Pancreas (tissue), 10 donors: ENCODE data around the gene INF2. TPM values are rescaled to one million over a fixed set of nuclear protein-coding genes. Genes with fewer than 3 reads are reported as not detected.

Experiments used
- ATAC-seq, 4 donors: fragments of 200-7000 bp; cut with Tn5 transposase; one replicate each; pipeline versions ENCODE4 v1.8.0 to v1.9.1; 2020; ENCODE audit warnings: mild to moderate bottlenecking in 4 of 4, moderate library complexity in 4 of 4
- DNase-seq, 6 donors: peaks; one replicate each; pipeline ENCODE4 v3.0.0-alpha.2; 2020
- FAIRE-seq: peaks from 2 replicates; lab custom pipeline; 2012; peaks lifted over from hg19 to GRCh38; lab: Jason Lieb, UNC
- H3K27ac ChIP-seq, 4 donors: fragments of 200-600 bp; sonication (generic); 1 replicate in 3 of 4; 2 replicates in 1 of 4; pipeline versions ENCODE4 v1.5.0 to v1.8.0; 2020
- H3K27me3 ChIP-seq, 4 donors: fragments of 200-600 bp; one replicate each; pipeline ENCODE4 v1.8.0; 2021
- H3K36me3 ChIP-seq, 3 donors: fragments of 200-600 bp; sonication (generic) in 1 of 3; one replicate each; pipeline versions ENCODE4 v1.5.0 to v1.8.0; 2020 to 2021
- H3K4me1 ChIP-seq, 3 donors: fragments of 200-600 bp; one replicate each; pipeline ENCODE4 v1.8.0; 2021
- H3K4me3 ChIP-seq, 4 donors: fragments of 200-600 bp; sonication (generic) in 2 of 4; one replicate each; pipeline versions ENCODE4 v1.5.0 to v1.8.0; 2020 to 2021
- H3K9me3 ChIP-seq, 4 donors: fragments of 200-600 bp; one replicate each; pipeline ENCODE4 v1.8.0; 2021
- WGBS, 2 donors: extraction: QIAGEN DNeasy Blood & Tissue Kit; methylation state at CpG; one replicate each; pipeline ENCODE4 v1.1.7; 2013; 5-methylcytosine and 5-hydroxymethylcytosine counted together
- intact Hi-C, 3 donors: fragments of 100-400 bp; cut with DNase I; formaldehyde crosslinking; loops; one replicate each; pipeline versions ENCODE4 v1.11.1 to v1.14.2; 2022
- polyA plus RNA-seq, 2 donors: library from polyadenylated mRNA; stranded (reverse); fragments of 200-250 nt; gene quantifications; one replicate each; pipeline ENCODE4 v1.2.3, GENCODE V29; 2013
- total RNA-seq, 6 donors: library from RNA; stranded (reverse); fragmentation: NEBNext Ultra II Directional in 4 of 6; extraction: Animal tissue kit (Norgen Biotek cat#: 25700) in 4 of 6; gene quantifications; one replicate each; pipeline versions ENCODE4 v1.2.1 to v1.2.4, GENCODE V29; 2021 to 2023
- TF ChIP-seq, protein P1 (sequence below), 4 donors: fragments of 200-600 bp; sonication (generic) in 3 of 4; IDR thresholded peaks; one replicate each; pipeline versions ENCODE4 v1.5.0 to v1.8.0; 2021; ENCODE audit warnings: antibody characterized with exemption in 4 of 4
- donor health status: healthy with polysubstance abuse.
- donor health status: DM: no; HTN: no; CAD: no; lungs with moderate emphysema.
- donor health status: DM: no; HTN: no; CAD: no.
- donor health status: control.
- donor health status: control.
- donor health status: Bipolar disorder and iron deficiency.
- donor health status: DM: yes; HTN: yes; CAD: no.
- donor health status: DM: no; HTN: no; CAD: no.
- donor health status: DM: no; HTN: no; CAD: no.
- donor health status: DM: yes; HTN: yes; CAD: no.

The INF2 gene
- total and polyA plus RNA-seq, 8 donors = 20.4 to 80.8 (median 27.8) TPM

DNA sequence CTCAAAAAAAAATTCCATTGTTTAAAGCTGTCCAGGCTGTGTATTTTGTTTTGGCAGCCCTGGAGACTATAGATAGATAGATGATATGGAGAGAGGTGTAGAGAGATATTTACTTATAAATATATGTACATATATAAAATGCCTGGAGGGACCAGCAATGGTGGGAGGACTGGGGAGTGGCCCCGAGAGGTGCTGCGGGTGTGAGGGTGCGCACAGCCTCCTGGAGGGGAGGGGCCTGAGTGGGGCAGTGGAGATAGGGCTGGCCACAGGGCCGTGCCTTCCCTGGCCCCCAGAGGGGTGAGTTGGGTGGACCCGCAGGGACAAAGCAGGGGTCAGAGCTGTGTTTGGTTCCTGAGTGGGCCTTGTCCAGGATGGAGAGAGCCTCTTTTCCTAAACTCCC, 41.1 kb downstream of the INF2 start:
- Histone ChIP-seq H3K27me3 (no peaks in the 10 kb centered on the region), H3K36me3 (no peaks in the 10 kb centered on the region), H3K9me3 (no peaks in the 10 kb centered on the region), H3K27ac (no peak overlapping the region), H3K4me3 (no peak overlapping the region), H3K4me1 (no peaks in the 10 kb centered on the region)
- intact Hi-C loops = no loop called here
- WGBS, 2 donors = 93 to 94% methylated on average over 5 of the region's 5 CpGs
- ATAC-seq (no peak), FAIRE-seq (no peak), DNase-seq (no peak)
- TF ChIP-seq, protein P1, sequence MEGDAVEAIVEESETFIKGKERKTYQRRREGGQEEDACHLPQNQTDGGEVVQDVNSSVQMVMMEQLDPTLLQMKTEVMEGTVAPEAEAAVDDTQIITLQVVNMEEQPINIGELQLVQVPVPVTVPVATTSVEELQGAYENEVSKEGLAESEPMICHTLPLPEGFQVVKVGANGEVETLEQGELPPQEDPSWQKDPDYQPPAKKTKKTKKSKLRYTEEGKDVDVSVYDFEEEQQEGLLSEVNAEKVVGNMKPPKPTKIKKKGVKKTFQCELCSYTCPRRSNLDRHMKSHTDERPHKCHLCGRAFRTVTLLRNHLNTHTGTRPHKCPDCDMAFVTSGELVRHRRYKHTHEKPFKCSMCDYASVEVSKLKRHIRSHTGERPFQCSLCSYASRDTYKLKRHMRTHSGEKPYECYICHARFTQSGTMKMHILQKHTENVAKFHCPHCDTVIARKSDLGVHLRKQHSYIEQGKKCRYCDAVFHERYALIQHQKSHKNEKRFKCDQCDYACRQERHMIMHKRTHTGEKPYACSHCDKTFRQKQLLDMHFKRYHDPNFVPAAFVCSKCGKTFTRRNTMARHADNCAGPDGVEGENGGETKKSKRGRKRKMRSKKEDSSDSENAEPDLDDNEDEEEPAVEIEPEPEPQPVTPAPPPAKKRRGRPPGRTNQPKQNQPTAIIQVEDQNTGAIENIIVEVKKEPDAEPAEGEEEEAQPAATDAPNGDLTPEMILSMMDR (IDR thresholded peaks at IDR 0.05) = no peak

DNA sequence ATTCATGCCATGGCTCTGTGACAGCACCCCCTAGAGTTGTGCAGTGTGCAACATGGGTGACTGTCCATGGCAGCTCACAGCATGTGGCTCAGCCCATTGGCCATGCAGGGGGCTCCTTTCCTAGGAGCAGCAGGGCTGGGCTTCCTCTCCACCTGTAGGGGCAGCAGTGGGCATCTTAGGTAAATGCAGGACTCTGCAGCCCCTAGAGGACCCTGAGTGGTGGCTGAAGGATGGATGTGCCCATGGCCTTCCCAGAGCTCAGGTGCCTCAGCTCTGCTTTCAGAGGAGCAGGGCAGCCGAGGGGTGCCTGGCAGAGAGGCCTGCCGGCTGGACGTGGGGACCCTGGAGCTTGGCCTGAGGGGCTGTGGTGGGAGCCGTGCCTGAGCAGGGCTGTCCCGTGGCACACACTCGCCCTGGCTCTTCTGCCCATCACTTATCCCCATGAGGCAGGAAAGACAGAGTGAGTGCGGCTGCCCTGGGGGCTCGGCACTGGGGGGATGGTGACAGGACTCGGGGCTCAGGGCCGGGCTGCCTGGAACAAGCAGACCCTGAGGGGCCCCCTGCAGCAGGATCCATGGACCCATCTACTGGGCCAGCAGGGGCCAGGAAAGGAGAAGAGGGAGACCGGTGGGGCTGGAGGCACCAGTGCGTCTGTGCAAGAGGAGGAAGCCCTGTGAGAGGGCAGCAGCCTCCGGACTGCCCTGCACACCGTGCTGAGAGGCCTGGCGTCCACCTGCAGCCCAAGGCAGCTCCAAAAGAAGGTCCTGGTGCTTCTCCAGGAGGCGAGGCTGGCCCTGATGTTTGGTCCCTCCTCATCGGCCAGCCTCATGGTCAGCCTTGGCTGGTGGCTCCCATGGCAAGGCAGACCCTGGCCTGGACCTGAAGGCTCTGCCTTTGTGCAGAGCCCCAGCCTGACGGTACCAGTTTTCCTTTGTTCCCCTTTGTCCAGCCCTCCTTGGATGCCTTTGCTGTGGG, 42.2 kb downstream of the INF2 start:
- Histone ChIP-seq H3K27ac (no peak overlapping the region), H3K36me3 (no peaks in the 10 kb centered on the region), H3K9me3 (no peaks in the 10 kb centered on the region), H3K27me3 (no peaks in the 10 kb centered on the region), H3K4me1 (no peaks in the 10 kb centered on the region), H3K4me3 (no peak overlapping the region)
- TF ChIP-seq, protein P1 (IDR thresholded peaks at IDR 0.05) = no peak
- WGBS, 2 donors = 92% methylated on average over 13 to 18 of the region's 18 CpGs
- FAIRE-seq (no peak), ATAC-seq (no peak), DNase-seq (no peak)
- intact Hi-C loops = no loop called here

DNA sequence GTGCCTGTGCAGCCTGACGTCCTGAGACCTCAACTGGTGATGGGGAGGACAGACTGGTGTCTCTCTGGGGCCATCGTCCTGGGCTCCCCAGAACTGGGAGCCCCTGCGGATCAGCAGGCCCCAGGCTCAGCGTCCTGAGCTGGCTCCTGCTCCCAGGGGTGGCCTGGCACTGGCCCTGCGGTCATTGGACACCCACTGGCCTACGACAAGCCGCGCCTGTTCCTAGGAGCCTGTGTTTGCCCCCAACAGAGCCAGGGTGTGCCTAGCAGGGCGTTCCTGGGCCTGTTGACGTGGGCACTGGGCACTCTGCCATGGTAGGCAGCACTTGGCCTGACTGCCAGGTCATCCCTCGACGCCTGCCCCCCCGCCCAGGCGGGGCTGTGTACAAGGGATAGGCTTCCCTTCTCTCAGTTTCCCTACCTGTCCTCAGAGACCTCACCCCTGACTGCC, 43.0 kb downstream of the INF2 start:
- ATAC-seq (peak; percentile 46 to 66 (median 54)), FAIRE-seq (no peak), DNase-seq (peak in 1 of 6 donors; percentile 68)
- Histone ChIP-seq H3K27ac (no peak overlapping the region), H3K36me3 (no peaks in the 10 kb centered on the region), H3K9me3 (no peaks in the 10 kb centered on the region), H3K4me3 (no peak overlapping the region), H3K27me3 (no peaks in the 10 kb centered on the region), H3K4me1 (no peaks in the 10 kb centered on the region)
- TF ChIP-seq, protein P1 (IDR thresholded peaks at IDR 0.05) = no peak
- 70 to 72% methylated on average over 14 of the region's 14 CpGs for WGBS, 2 donors
- intact Hi-C loops = no loop called here

DNA sequence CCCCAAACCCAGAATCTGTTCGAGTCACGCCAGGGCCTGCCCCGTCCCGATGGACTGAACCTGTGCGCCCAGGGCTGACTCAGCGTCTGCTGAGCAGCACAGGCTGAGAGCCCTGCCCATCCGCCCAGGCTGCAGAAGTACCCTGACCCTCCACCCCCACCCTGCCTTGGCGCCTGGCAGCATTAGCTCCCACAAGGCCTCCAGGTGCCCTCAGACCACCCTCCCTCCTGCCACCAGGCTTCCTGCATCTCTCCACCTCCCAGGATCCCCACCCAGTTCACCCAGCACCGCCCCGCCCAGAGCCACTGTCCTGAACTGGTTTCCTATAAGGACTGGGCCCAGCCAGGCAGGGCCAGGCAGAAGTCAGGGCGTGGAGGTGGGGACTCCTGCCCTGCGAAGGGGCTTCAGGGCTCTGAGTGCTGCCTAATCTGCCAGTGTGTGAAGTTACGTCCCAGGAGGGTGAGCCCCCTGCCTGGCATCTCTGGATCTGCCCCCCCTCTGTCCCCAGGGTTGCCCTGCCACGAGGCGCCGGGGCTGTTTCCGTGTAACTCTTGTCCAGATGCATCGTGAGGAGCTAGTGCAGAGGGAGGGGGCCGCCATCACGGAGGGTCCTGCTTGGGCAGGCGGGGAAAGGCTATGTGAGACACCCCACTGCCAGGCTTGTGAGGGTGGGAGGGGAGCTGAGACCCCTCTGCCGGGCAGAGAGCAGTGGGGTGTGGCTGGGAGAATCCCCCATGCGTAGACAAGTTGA, 43.7 kb downstream of the INF2 start:
- no peaks in the 10 kb centered on the region for H3K36me3 ChIP-seq
- DNase-seq (no peak), ATAC-seq (peak in 1 of 4 donors; percentile 27), FAIRE-seq (no peak)
- no peak overlapping the region for H3K27ac ChIP-seq
- WGBS, 2 donors = 90 to 92% methylated on average over 23 of the region's 23 CpGs
- TF ChIP-seq, protein P1 (IDR thresholded peaks at IDR 0.05) = no peak
- H3K27me3 ChIP-seq = no peaks in the 10 kb centered on the region
- intact Hi-C loops = no loop called here
- no peaks in the 10 kb centered on the region for H3K9me3 ChIP-seq
- H3K4me3 ChIP-seq = no peak overlapping the region
- H3K4me1 ChIP-seq = no peaks in the 10 kb centered on the region
